GM12878 (cell line): Measurements from ENCODE around the gene IL17RB. TPM values are rescaled to one million over a fixed set of nuclear protein-coding genes. Genes with fewer than 3 reads are reported as not detected.

ENCODE experiments used
- ATAC-seq: fragments of 200-7000 bp; cut with Tn5 transposase; 3 replicates; pipeline ENCODE4 v1.9.1; 2020; ENCODE audit warnings: mild to moderate bottlenecking, moderate library complexity
- BruUV-seq: library from RNA; stranded (reverse); fragments of 400-500 nt; replicated peaks from 2 replicates; lab custom pipeline; 2021; lab: Mats Ljungman, UMichigan
- CTCF ChIA-PET: fragments of 300-600 bp; sonication (Branson Sonifier 250); formaldehyde crosslinking; extraction: SDS; loops from one replicate; lab custom pipeline; 2021; ENCODE audit warnings: inconsistent platforms; lab: Yijun Ruan, JAX
- POLR2A ChIA-PET: fragments of 350-600 bp; formaldehyde crosslinking; extraction: SDS; loops from one replicate; lab custom pipeline; 2021; ENCODE audit warnings: inconsistent platforms; lab: Charles Lee
- RAD21 ChIA-PET: fragments of 300-600 bp; sonication (Branson Sonifier 250); formaldehyde crosslinking; loops from one replicate; lab custom pipeline; 2023; ENCODE audit warnings: antibody characterized with exemption; ENCODE audit not compliant: unreplicated experiment; lab: Charles Lee
- SMC1A ChIA-PET: fragments of 300-600 bp; sonication (Branson Sonifier 250); formaldehyde crosslinking; loops from one replicate; lab custom pipeline; 2023; ENCODE audit not compliant: unreplicated experiment, uncharacterized antibody; lab: Charles Lee
- DNase-seq: peaks from one replicate; pipeline ENCODE4 v3.0.0-alpha.2; 2011; ENCODE audit warnings: low read depth, low spot score
- FAIRE-seq: peaks from 3 replicates; lab custom pipeline; 2011; peaks lifted over from hg19 to GRCh38; lab: Jason Lieb, UNC
- H2AFZ ChIP-seq: 2 replicates; pipeline ENCODE4 v1.6.0; 2011; ENCODE audit warnings: low read depth, low read length, control low read depth; ENCODE audit not compliant: control insufficient read depth
- H3K27ac ChIP-seq: 2 replicates; pipeline ENCODE4 v1.5.1; 2011; ENCODE audit warnings: control low read depth; ENCODE audit not compliant: control insufficient read depth, insufficient read depth
- H3K27me3 ChIP-seq, 2 experiments: replicated peaks in 1 of 2; 2 replicates each; pipeline versions ENCODE4 v1.6.0 to v1.6.1; 2011; ENCODE audit warnings: low read length in 1 of 2; ENCODE audit not compliant: control insufficient read depth in 2 of 2, insufficient read depth in 2 of 2
- H3K36me3 ChIP-seq, 2 experiments: 2 replicates each; pipeline ENCODE4 v1.5.1; 2011; ENCODE audit warnings: low read length in 1 of 2; ENCODE audit not compliant: control insufficient read depth in 2 of 2, insufficient read depth in 2 of 2
- H3K4me1 ChIP-seq: 2 replicates; pipeline ENCODE4 v1.6.1; 2011; ENCODE audit warnings: mild to moderate bottlenecking, low read length, moderate library complexity, mixed read lengths; ENCODE audit not compliant: control insufficient read depth, insufficient read depth
- H3K4me2 ChIP-seq: 2 replicates; pipeline ENCODE4 v1.6.0; 2011; ENCODE audit warnings: control low read depth; ENCODE audit not compliant: control insufficient read depth, insufficient read depth
- H3K4me3 ChIP-seq: fragments of 200-600 bp; sonication (generic); 2 replicates; pipeline ENCODE4 v1.5.1; 2016
- H3K79me2 ChIP-seq: 2 replicates; pipeline ENCODE4 v1.6.0; 2011; ENCODE audit warnings: low read length; ENCODE audit not compliant: control insufficient read depth, insufficient read depth
- H3K9ac ChIP-seq: 2 replicates; pipeline ENCODE4 v1.8.0; 2011; ENCODE audit warnings: low read length, control low read depth, mixed read lengths; ENCODE audit not compliant: control insufficient read depth, insufficient read depth
- H3K9me3 ChIP-seq: replicated peaks from 3 replicates; pipeline ENCODE4 v1.5.1; 2011; ENCODE audit warnings: mild to moderate bottlenecking, low read length; ENCODE audit not compliant: control insufficient read depth, insufficient read depth
- H4K20me1 ChIP-seq: 2 replicates; pipeline ENCODE4 v1.6.0; 2011; ENCODE audit not compliant: control insufficient read depth, insufficient read depth
- ATF7 ChIP-seq: fragments of 450-650 bp; IDR thresholded peaks from 2 replicates; pipeline ENCODE4 v1.6.1; 2016; ENCODE audit warnings: low read depth, mild to moderate bottlenecking
- CHD1 ChIP-seq: IDR thresholded peaks from 2 replicates; pipeline ENCODE4 v1.6.1; 2012; ENCODE audit warnings: low read depth, low read length, improper control_type of control experiment
- CHD4 ChIP-seq: fragments of 200-600 bp; sonication (generic); IDR thresholded peaks from 2 replicates; pipeline ENCODE4 v1.6.1; 2016; ENCODE audit warnings: mild to moderate bottlenecking
- HCFC1 ChIP-seq: fragments of 150-350 bp; IDR thresholded peaks from 2 replicates; pipeline ENCODE4 v1.6.1; 2014; ENCODE audit warnings: low read length
- HDAC2 ChIP-seq: fragments of 200-600 bp; sonication (generic); IDR thresholded peaks from 2 replicates; pipeline ENCODE4 v1.6.1; 2017
- KAT2A ChIP-seq: conservative IDR thresholded peaks from 2 replicates; pipeline ENCODE4 v1.6.1; 2011; ENCODE audit warnings: low read depth, low read length; ENCODE audit not compliant: control insufficient read depth
- KLF5 ChIP-seq: fragments of 450-650 bp; IDR thresholded peaks from 2 replicates; pipeline ENCODE4 v1.6.1; 2014; ENCODE audit warnings: mild to moderate bottlenecking; ENCODE audit not compliant: partially characterized antibody
- MXI1 ChIP-seq: fragments of 150-350 bp; IDR thresholded peaks from 2 replicates; pipeline ENCODE4 v1.6.1; 2011; ENCODE audit warnings: low read depth, mild to moderate bottlenecking, inconsistent platforms, low read length, improper control_type of control experiment
- ZNF217 ChIP-seq: fragments of 450-650 bp; IDR thresholded peaks from 2 replicates; pipeline ENCODE4 v1.6.1; 2017; ENCODE audit warnings: antibody characterized with exemption, mild to moderate bottlenecking
- ZZZ3 ChIP-seq: IDR thresholded peaks from 2 replicates; pipeline ENCODE4 v1.6.1; 2011; ENCODE audit warnings: low read depth; ENCODE audit not compliant: control insufficient read depth, insufficient read length
- WGBS: methylation state at CpG from one replicate; pipeline ENCODE4 v1.1.6; 2016; ENCODE audit warnings: low lambda C conversion rate; ENCODE audit not compliant: insufficient replicate concordance, insufficient coverage; ENCODE audit errors: missing lambda C conversion rate; 5-methylcytosine and 5-hydroxymethylcytosine counted together
- in situ Hi-C: fragments of 300-500 bp; cut with MboI; formaldehyde crosslinking; loops from 9 replicates; pipeline ENCODE4 v1.14.3; 2018; ENCODE audit warnings: mixed read lengths
- intact Hi-C: fragments of 100-400 bp; cut with micrococcal nuclease; formaldehyde crosslinking; loops from one replicate; pipeline ENCODE4 v1.14.2; 2022; ENCODE audit not compliant: unreplicated experiment
- polyA plus RNA-seq, 11 experiments: library from polyadenylated mRNA; depleted of rRNA in 4 of 11; unstranded in 6 of 11; stranded (reverse) in 5 of 11; fragments of >200 nt; fragmentation: Nextera tagmentation in 4 of 11; fragmentation: Illumina TruSeq in 1 of 11; extraction: Ambion mirVana in 4 of 11; extraction: Trizol in 1 of 11; gene quantifications; 1 replicate in 1 of 11; 2 replicates in 10 of 11; pipeline versions ENCODE4 v1.2.1 to v1.2.3, GENCODE V29; 2011 to 2016; ENCODE audit warnings: inconsistent platforms in 2 of 11, missing spikeins in 2 of 11, low read depth in 1 of 11
- total RNA-seq, 4 experiments: library from RNA; depleted of rRNA in 3 of 4; stranded (reverse); fragments of >200 nt in 3 of 4; fragmentation: Illumina TruSeq in 1 of 4; extraction: Trizol in 1 of 4; gene quantifications; 2 replicates each; pipeline versions ENCODE4 v1.2.1 to v1.2.3, GENCODE V29; 2013 to 2021

IL17RB gene
- total and polyA plus RNA-seq, 10 of the 15 experiments (the other 5 are each of a cell fraction or from before 2014, with no cell fraction given) = 1.9 to 17.2 (median 2.9) TPM

DNA sequence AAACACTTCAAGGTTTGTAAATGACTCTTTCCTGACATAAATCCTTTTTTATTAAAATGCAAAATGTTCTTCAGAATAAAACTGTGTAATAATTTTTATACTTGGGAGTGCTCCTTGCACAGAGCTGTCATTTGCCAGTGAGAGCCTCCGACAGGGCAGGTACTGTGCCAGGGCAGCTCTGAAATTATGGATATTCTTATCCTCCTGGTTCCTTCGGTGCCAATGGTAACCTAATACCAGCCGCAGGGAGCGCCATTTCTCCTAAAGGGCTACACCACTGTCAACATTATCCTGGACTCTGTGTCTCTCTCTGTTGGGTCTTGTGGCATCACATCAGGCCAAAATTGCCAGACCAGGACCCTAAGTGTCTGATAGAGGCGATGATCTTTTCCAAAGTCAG lies 33.1 kb upstream of the IL17RB start (continued):
- TF ChIP-seq KAT2A = no peak
- TF ChIP-seq ATF7 = no peak
- no peak for TF ChIP-seq ZNF217
- TF ChIP-seq CHD1 = no peak
- no peak for TF ChIP-seq HCFC1
- TF ChIP-seq ZZZ3 = no peak
- TF ChIP-seq CHD4 = no peak

DNA sequence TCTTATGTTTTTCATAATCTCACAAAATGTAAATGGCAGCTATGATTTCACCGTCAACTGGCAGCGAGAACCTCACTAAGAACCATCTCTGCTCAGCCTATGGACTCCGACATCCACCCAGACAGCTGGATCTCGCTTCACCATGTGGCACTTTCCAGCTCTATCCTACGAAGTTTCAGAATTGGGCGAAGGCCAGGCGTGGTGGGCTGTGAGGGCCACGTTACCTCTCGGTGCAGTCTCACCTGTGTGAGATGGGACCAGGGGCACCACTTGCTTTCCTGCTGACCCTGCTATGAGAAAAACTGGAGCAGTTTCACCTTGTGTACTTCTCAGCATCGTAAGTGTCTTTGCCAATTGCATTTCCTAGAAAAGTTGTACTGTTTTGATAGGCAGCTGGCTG lies 32.5 kb upstream of the IL17RB start:
- no peak overlapping the region for H2AFZ ChIP-seq
- H3K9ac ChIP-seq = no peak overlapping the region
- intact Hi-C loops = no loop called here
- TF ChIP-seq HDAC2 (no peak), KLF5 (no peak), MXI1 (no peak)
- RAD21 ChIA-PET = no interaction called here
- H3K79me2 ChIP-seq = no peaks in the 10 kb centered on the region
- H3K27ac ChIP-seq = no peak overlapping the region
- H3K27me3 ChIP-seq = no peaks in the 10 kb centered on the region
- no TSS peak for BruUV-seq
- SMC1A ChIA-PET = no interaction called here
- 30% methylated on average over 10 of the region's 10 CpGs for WGBS
- CTCF ChIA-PET = no interaction called here
- no peak overlapping the region for H3K4me3 ChIP-seq
- H3K4me1 ChIP-seq = no peaks in the 10 kb centered on the region
- FAIRE-seq (no peak), DNase-seq (no peak), ATAC-seq (no peak)
- H3K36me3 ChIP-seq = peaks cover 0 to 2% of the 10 kb centered on the region in 2 experiments; a peak in 3 of 4 replicates
- in situ Hi-C loops = no loop called here
- H3K4me2 ChIP-seq = no peak overlapping the region
- no peaks in the 10 kb centered on the region for H3K9me3 ChIP-seq
- POLR2A ChIA-PET = no interaction called here
- no peaks in the 10 kb centered on the region for H4K20me1 ChIP-seq
